GM21447 (cell line): ENCODE results near the gene TIAL1.
"Not testable (repeated sequence)": the region's sequence is repeated elsewhere in the genome, so short reads cannot be mapped to it uniquely, and the experiment has no call there.

Experiments
- ATAC-seq: cut with Tn5 transposase; IDR thresholded peaks from one replicate; pipeline ENCODE4 v1.9.1; 2021; ENCODE audit not compliant: unreplicated experiment

The TIAL1 gene

GRCh38 chr10:119596537-119597404 is at the start of gene TIAL1:
Gene TIAL1, minus strand, starts transcription at chr10:119596964. Its CDS starts 499 bp downstream, at chr10:119596465.
- ATAC-seq = peak; percentile 86

GRCh38 chr10:119644994-119645393 is 48.2 kb upstream of the TIAL1 start:
- ATAC-seq = no peak

GRCh38 chr10:119644205-119644814 is 47.5 kb upstream of the TIAL1 start:
- ATAC-seq = no peak

GRCh38 chr10:119643306-119644204 is 46.8 kb upstream of the TIAL1 start:
- ATAC-seq = no peak

GRCh38 chr10:119642556-119643111 is 45.9 kb upstream of the TIAL1 start:
- no peak for ATAC-seq

GRCh38 chr10:119640875-119641526 is 44.2 kb upstream of the TIAL1 start:
- ATAC-seq = no peak

GRCh38 chr10:119640384-119640783 is 43.6 kb upstream of the TIAL1 start:
- ATAC-seq = no peak

GRCh38 chr10:119638982-119639381 is 42.2 kb upstream of the TIAL1 start:
- ATAC-seq = no peak

- no peak for ATAC-seq
Observed at GRCh38 chr10:119637631-119638030, 40.9 kb upstream of the TIAL1 start.

GRCh38 chr10:119634219-119634544 is 37.4 kb upstream of the TIAL1 start:
- ATAC-seq = no peak

GRCh38 chr10:119633538-119634218 is 36.9 kb upstream of the TIAL1 start:
- ATAC-seq = no peak

- no peak for ATAC-seq
Observed at GRCh38 chr10:119630300-119630699, 33.5 kb upstream of the TIAL1 start.

GRCh38 chr10:119625570-119626280 is 29.0 kb upstream of the TIAL1 start:
- ATAC-seq = no peak

- no peak for ATAC-seq
Observed at GRCh38 chr10:119621078-119621384, 24.3 kb upstream of the TIAL1 start.

GRCh38 chr10:119620241-119621077 is 23.7 kb upstream of the TIAL1 start:
- no peak for ATAC-seq

- not testable (repeated sequence) for ATAC-seq
Observed at GRCh38 chr10:119619811-119620210, 23.0 kb upstream of the TIAL1 start.

GRCh38 chr10:119619215-119619614 is 22.5 kb upstream of the TIAL1 start:
- no peak for ATAC-seq

GRCh38 chr10:119616882-119617570 is 20.3 kb upstream of the TIAL1 start:
- no peak for ATAC-seq
